ENCODE measurements around the gene TMEM222. TPM values are rescaled to one million over a fixed set of nuclear protein-coding genes. Genes with fewer than 3 reads are reported as not detected.

Gene TMEM222
- polyA plus RNA-seq, 1 of the 3 experiments (the other 2 are of a cell fraction) = 51.7 TPM

DNA sequence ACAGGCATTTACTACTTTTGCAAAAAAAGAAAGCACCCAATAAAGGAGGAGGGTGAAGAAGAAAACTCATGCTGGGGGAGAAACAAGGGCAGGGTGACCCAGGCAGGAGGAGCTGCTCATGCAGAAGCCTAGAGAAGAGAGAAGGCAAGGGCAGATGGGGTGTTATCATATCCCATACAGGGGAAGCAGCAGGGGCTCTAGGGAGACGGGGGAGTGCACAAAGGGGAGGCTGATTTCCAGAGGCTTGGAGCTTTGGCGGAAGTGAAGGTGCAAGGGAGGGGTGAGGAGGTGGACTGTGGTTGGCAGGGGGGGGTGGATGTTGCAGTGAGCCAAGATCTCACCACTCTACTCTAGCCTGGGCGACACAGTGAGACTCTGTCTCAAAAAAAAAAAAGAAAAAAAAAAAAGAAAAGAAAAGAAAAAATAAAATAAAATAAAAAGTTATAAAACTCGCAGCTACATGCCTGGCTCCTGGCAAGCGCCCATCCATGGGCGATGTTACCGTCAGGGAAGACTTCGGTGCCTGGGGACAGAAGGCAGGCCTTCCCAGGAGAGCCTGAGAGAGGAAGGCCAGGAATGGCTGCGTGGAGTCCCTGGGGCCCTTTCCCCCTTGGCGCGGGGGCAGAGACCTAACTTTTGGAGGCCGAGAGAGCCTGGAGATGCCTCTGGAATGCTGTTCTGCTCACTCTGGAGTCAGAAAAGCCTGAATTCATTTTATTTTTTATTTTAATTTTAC, 56.0 kb downstream of the TMEM222 start (continued):
- no peak for TF ChIP-seq IRF3 (IDR thresholded peaks at IDR 0.05; ENCODE audit: low read depth, low read length)
- TF ChIP-seq ELF1 (IDR thresholded peaks at IDR 0.05) = no peak
- no peak for TF ChIP-seq MXI1 (IDR thresholded peaks at IDR 0.05; ENCODE audit: low read depth, low read length)
- no peak for TF ChIP-seq SMC3 (IDR thresholded peaks at IDR 0.05; ENCODE audit: low read depth, low read length)
- no peak for TF ChIP-seq RCOR1 (IDR thresholded peaks at IDR 0.05; ENCODE audit: low read length)

DNA sequence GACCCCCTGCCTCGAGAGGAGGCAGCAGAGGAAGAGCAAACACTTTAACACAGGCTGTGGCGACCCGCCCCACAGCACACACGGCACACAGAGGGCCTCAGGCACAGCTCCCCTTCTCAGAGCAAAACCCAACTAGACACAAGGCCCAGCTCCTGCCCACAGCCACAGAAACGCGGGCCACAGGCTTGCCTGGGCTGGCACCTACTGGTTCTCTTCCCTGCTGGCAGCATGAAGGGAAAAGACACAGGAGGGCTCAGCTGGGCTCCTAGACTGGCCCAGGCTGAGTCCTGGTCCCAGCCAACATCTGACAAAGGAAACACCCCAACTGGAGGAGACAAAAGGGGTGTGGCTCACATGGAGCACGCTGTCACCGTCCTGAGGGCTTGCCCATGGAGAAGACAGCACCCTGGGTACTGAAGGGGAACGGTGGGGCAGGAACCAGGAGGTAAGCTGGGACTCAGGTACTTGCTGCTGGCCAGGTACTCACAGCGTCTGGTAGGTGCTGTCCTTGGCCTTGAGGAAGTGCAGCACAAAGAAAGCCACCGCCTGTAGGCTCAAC, 57.7 kb downstream of the TMEM222 start:
- peaks cover 0 to 10% of the 10 kb centered on the region in 2 experiments; a peak in 1 of 4 replicates for H3K4me1 ChIP-seq (ENCODE audit: control insufficient read depth in 1 of 2, insufficient read depth in 2 of 2, low read depth in 1 of 2, low read length in 1 of 2)
- TF ChIP-seq GATA2 (CRISPR knock-in tag; IDR thresholded peaks at IDR 0.05) (no peak), MXI1 (IDR thresholded peaks at IDR 0.05; ENCODE audit: low read depth, low read length) (no peak), PBX3 (IDR thresholded peaks at IDR 0.05) (no peak), TCF12 (IDR thresholded peaks at IDR 0.05) (no peak), EZH2phosphoT487 (IDR thresholded peaks at IDR 0.05; ENCODE audit: borderline replicate concordance, low read depth) (no peak), GABPA (IDR thresholded peaks at IDR 0.05; ENCODE audit: low read depth) (no peak), RAD21 (IDR thresholded peaks at IDR 0.05; ENCODE audit: low read length) (no peak), FOSL2 (IDR thresholded peaks at IDR 0.05; ENCODE audit: borderline replicate concordance, low read depth) (no peak)
- H3K9ac ChIP-seq = no peak overlapping the region
- no peak overlapping the region for H3K4me2 ChIP-seq
- WGBS (ENCODE audit: low lambda C conversion rate) = 90% methylated on average over 4 of the region's 11 CpGs
- no peak for DNase-seq
- ChIA-PET POLR2A (interaction anchor here (0.6 to 1.1 kb wide), 2 partner anchors 14 to 122 kb away, joined by 3 read pairs; no protein-coding TSS in a partner anchor), CTCF (interaction anchor here (1.0 to 13.1 kb wide), 8 partner anchors 9 to 229 kb away, joined by 4 to 154 read pairs (median 10); partner anchors contain the start of gene MAP3K6)
- no peaks in the 10 kb centered on the region for H3K27me3 ChIP-seq (ENCODE audit: insufficient read depth)
- no peaks in the 10 kb centered on the region for H3F3A ChIP-seq (replicated peaks; ENCODE audit: insufficient read depth)
- no peak overlapping the region for H3K4me3 ChIP-seq (ENCODE audit: low read depth in 2 of 2, low read length in 1 of 2)
- H3K79me2 ChIP-seq (ENCODE audit: insufficient read depth) = no peaks in the 10 kb centered on the region
- no peaks in the 10 kb centered on the region for H3K9me3 ChIP-seq
- no peak overlapping the region for H3K27ac ChIP-seq (ENCODE audit: low read depth in 2 of 2, low read length in 1 of 2)
- H4K20me1 ChIP-seq (ENCODE audit: insufficient read depth) = no peaks in the 10 kb centered on the region
- H2AFZ ChIP-seq (ENCODE audit: low read depth) = no peak overlapping the region
- H3K9me2 ChIP-seq = no peaks in the 10 kb centered on the region
- H3K36me3 ChIP-seq (replicated peaks in 1 of 2; ENCODE audit: control insufficient read depth in 1 of 2, insufficient read depth in 2 of 2, low read length in 1 of 2) = no peaks in the 10 kb centered on the region

- Histone ChIP-seq H3K9me3 (no peaks in the 10 kb centered on the region), H2AFZ (ENCODE audit: low read depth) (no peak overlapping the region), H4K20me1 (ENCODE audit: insufficient read depth) (no peaks in the 10 kb centered on the region), H3K4me2 (no peak overlapping the region), H3F3A (replicated peaks; ENCODE audit: insufficient read depth) (no peaks in the 10 kb centered on the region), H3K9ac (no peak overlapping the region), H3K4me1 (ENCODE audit: control insufficient read depth in 1 of 2, insufficient read depth in 2 of 2, low read depth in 1 of 2, low read length in 1 of 2) (peaks cover 0 to 10% of the 10 kb centered on the region in 2 experiments; a peak in 1 of 4 replicates), H3K27me3 (ENCODE audit: insufficient read depth) (no peaks in the 10 kb centered on the region), H3K9me2 (no peaks in the 10 kb centered on the region), H3K27ac (ENCODE audit: low read depth in 2 of 2, low read length in 1 of 2) (no peak overlapping the region), H3K79me2 (ENCODE audit: insufficient read depth) (no peaks in the 10 kb centered on the region), H3K36me3 (replicated peaks in 1 of 2; ENCODE audit: control insufficient read depth in 1 of 2, insufficient read depth in 2 of 2, low read length in 1 of 2) (no peaks in the 10 kb centered on the region), H3K4me3 (ENCODE audit: low read depth in 2 of 2, low read length in 1 of 2) (no peak overlapping the region)
- no CpG with 5 or more reads among the region's 4 CpGs for WGBS (ENCODE audit: low lambda C conversion rate)
- TF ChIP-seq CHD2 (IDR thresholded peaks at IDR 0.05; ENCODE audit: low read length, partially characterized antibody) = no peak
- no peak for TF ChIP-seq POLR2AphosphoS5 (IDR thresholded peaks at IDR 0.05; ENCODE audit: low read depth, low read length)
- TF ChIP-seq NFIC (IDR thresholded peaks at IDR 0.05; ENCODE audit: borderline replicate concordance) = no peak
- no peak for TF ChIP-seq MAX (IDR thresholded peaks at IDR 0.05; ENCODE audit: low read depth)
- TF ChIP-seq IRF3 (IDR thresholded peaks at IDR 0.05; ENCODE audit: low read depth, low read length) = no peak
- CTCF ChIA-PET = interaction anchor here (0.5 to 13.1 kb wide), 5 partner anchors 8 to 79 kb away, joined by 3 to 154 read pairs (median 10); partner anchors contain the start of gene MAP3K6
- DNase-seq = no peak
- POLR2A ChIA-PET = interaction anchor here (0.6 kb wide), 1 partner anchor 123 kb away, joined by 3 read pairs; no protein-coding TSS in a partner anchor
Observed at GRCh38 chr1:27380224-27380623, 58.3 kb downstream of the TMEM222 start.

Measured in SK-N-SH (cell line).